Activated CD8-positive, alpha-beta memory T cell treated with anti-CD3 and anti-CD28 coated beads for 1 hour (primary cell): ENCODE results near the gene ODF2.
"Not testable (repeated sequence)": the region's sequence is repeated elsewhere in the genome, so short reads cannot be mapped to it uniquely, and the experiment has no call there.

Experiments
- DNase-seq, 2 donors: peaks; one replicate each; pipeline ENCODE4 v3.0.0-alpha.2; 2020; ENCODE audit warnings: low read depth in 1 of 2; ENCODE audit errors: extremely low read depth in 1 of 2

ODF2 gene

GRCh38 chr9:128482186-128482585, 26.4 kb downstream of the ODF2 start:
- DNase-seq = no peak

- no peak for DNase-seq
Measured at GRCh38 chr9:128484686-128485413, 29.0 kb downstream of the ODF2 start.

DNA sequence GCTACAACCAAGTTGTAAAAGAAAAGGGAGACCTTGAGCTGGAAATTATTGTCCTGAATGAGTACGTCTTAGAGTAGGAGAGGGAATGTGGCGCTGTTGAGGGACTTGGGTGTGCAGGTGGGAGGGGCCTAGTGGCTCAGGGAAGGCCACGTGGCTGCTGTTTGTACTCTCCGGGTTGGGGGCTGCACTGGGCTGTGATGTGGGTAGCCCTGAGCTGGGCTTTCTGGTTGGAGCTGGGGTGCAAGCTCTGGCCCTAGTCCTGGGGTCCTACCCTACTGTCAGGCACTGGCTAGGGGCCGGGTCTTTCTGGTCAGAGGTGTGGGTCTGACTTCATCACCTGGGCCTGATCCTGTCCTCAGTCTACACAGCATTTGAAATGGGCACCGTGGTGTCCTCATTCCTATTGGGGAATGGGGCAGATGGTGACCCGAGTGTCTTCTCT, 29.6 kb downstream of the ODF2 start:
- DNase-seq = no peak

- DNase-seq = no peak
Measured at GRCh38 chr9:128486201-128486600, 30.4 kb downstream of the ODF2 start.

DNA sequence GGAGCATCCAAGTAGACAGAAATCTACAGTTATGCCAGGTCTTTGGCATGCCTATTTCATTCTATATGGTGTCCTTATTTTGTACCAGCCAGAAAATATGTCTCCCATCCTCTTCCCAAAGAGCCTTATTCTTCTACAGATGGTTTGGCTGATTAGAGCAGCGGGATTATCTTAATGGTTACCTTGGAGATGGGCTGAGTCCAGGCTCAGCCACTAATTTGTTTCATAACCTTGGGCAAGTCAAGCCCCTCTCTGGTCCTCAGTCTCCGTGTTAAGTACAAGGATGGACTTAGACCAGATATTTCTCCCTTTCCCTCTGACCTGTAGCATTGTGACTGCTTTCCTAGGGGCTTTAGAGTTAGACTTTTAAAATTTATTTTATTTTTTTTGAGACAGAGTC, 37.6 kb downstream of the ODF2 start:
- no peak for DNase-seq

GRCh38 chr9:128494108-128494745, 38.4 kb downstream of the ODF2 start:
- no peak for DNase-seq

DNA sequence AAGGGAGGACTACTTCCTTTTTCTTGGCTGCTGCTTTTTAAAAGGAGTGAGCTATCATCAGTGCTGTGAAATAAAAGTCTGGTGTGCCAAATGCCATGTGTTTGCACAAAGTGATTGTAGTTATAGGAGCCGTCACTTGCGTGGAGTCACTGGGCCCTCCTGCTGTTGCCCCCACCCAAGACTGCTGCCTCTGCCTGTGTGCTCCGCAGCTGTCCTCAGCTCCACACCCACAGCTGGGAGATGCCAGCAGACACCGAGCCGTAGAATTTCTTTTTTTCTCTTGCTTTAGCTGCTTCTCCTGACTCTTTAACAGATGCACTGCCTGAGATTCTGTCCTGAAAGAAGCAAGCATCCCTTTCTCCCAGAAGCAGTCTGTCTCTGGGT, 38.9 kb downstream of the ODF2 start:
- DNase-seq = no peak

GRCh38 chr9:128495296-128495695, 39.5 kb downstream of the ODF2 start:
- no peak for DNase-seq

GRCh38 chr9:128495804-128496417, 40.1 kb downstream of the ODF2 start:
- no peak for DNase-seq

DNA sequence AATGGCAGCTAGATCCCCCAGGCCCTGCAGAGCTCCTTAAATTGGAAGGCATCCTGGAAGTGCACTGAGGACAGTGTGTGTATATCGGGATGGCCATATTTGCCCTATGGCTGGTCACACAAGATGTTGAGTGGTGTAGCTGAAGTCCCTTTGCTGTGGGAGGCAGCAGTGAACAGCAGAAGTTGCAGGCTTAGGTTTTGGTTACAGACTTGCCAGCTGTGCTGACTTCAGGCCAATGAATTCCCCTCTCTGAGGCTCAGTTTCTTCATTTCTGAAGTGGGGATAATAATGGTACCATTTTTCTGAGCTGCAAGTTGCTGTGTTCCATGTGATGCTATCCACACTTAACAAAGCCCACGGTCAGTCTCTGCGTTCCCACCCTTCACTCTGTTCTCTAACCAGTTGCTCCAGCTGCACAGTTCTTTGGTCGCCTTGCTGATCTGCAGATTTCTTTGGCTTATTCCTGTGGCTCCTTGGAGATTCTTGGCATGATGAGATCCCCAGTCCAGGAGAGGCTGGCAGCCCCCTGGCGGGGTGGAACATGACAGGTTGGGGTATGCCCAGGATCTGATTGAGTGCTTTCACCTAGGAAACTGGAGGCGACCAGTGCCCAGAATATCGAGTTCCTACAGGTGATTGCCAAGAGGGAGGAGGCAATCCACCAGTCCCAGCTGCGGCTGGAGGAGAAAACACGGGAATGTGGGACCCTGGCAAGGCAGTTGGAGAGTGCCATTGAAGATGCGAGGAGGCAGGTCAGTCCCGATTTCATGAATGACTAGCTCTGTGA, 42.2 kb downstream of the ODF2 start:
- no peak for DNase-seq

- DNase-seq = no peak
Measured at GRCh38 chr9:128498911-128499310, 43.1 kb downstream of the ODF2 start.

- no peak for DNase-seq
Measured at GRCh38 chr9:128499920-128500319, 44.1 kb downstream of the ODF2 start.

DNA sequence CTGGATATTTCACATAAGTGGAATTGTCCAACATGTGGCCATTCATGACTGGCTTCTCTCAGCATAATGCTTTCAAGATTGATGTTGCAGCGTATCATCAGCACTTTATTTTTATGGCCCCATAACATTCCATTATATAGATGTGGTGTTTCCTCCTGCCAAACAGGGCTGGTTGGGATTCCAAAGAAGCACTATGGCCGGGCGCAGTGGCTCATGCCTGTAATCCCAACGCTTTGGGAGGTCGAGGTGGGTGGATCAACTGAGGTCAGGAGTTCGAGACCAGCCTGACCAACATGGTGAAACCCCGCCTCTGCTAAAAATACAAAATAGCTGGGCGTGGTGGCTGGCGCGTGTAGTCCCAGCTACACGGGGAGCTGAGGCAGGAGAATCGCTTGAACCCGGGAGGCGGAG, 47.6 kb downstream of the ODF2 start:
- DNase-seq = not testable (repeated sequence)

DNA sequence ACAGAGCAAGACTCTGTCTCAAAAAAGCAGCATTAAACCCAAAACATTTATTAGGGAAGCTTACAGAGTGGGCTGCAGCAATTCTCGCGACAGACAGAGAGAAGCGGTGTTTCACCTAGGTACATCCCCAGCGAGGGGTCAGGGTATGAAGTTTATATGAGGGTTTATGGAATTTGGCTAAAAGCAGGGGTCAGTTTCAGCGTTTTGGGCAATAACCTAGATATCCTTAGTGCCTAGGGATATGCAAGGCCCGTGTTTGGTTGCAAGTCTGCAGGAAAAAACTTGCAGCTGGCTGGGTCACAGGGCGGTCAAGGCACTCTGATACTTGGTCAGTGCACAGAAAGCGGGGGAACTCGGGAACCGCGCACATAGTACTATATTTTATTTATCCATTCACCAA, 48.1 kb downstream of the ODF2 start:
- DNase-seq = no peak

DNA sequence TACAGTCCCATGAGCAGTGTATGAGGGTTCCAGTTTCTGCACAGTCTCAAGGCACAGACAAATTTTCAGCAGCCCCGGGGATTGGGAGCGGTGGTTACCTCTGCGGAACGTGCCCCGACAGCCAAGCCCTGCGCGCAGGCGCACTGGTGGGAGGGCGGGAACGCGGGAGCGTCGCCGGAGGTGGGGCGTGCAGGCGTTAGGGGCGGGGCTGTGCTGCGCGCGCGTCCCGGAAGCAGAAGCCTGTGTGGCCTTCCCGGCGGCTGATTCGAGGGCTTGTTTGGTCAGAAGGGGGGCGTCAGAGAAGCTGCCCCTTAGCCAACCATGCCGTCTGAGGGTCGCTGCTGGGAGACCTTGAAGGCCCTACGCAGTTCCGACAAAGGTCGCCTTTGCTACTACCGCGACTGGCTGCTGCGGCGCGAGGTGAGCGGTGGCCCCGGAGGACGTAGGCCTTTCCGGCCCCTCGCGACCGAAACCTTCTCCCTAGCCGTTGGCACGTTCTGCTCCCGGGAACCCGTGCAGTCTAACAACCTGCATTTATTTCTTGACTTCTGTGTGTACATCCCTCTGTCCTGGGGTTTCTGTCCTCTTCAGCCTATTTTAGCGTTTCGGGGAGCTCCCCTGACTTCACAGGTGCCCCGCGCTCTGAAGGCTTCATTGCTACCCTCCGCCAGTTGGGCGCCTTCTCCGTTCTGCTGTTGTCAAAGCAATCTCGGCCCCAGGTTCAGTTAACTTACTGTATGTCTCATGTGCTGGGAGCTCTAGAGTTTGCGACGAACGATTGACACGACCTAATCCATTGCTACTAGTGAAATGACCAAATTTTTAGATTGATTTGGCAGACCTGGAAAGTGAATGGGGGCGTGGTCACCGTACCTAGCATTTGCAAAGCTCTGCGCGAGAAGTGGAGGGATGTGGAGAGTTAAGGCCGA, 48.9 kb downstream of the ODF2 start, which contains the start of gene GLE1:
Gene GLE1, plus strand, starts transcription at position 235 of the 929 bp plus-strand sequence. Its CDS starts 87 bp downstream, at position 322.
- peak; percentile 86 to 98 for DNase-seq

GRCh38 chr9:128505414-128505765, 49.6 kb downstream of the ODF2 start:
- DNase-seq = no peak

DNA sequence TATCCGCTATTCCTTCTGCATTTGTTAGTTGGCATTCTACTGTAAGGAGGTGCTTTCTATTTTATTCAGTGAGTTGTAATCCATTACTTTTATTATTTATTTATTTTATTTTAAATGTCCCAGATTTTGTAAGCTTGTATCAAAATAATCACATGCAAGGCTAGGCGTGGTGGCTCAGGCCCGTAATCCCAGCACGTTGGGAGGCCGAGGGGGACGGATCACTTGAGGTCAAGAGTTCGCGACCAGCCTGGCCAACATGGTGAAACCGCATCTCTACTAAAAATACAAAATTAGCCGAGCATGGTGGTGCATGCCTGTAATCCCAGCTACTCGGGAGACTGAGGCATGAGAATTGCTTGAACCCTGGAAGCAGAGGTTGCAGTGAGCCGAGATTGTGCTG, 50.1 kb downstream of the ODF2 start:
- not testable (repeated sequence) for DNase-seq

- no peak for DNase-seq
Measured at GRCh38 chr9:128512820-128513219, 57.0 kb downstream of the ODF2 start.

- no peak for DNase-seq
Measured at GRCh38 chr9:128521956-128522355, 66.2 kb downstream of the ODF2 start.

DNA sequence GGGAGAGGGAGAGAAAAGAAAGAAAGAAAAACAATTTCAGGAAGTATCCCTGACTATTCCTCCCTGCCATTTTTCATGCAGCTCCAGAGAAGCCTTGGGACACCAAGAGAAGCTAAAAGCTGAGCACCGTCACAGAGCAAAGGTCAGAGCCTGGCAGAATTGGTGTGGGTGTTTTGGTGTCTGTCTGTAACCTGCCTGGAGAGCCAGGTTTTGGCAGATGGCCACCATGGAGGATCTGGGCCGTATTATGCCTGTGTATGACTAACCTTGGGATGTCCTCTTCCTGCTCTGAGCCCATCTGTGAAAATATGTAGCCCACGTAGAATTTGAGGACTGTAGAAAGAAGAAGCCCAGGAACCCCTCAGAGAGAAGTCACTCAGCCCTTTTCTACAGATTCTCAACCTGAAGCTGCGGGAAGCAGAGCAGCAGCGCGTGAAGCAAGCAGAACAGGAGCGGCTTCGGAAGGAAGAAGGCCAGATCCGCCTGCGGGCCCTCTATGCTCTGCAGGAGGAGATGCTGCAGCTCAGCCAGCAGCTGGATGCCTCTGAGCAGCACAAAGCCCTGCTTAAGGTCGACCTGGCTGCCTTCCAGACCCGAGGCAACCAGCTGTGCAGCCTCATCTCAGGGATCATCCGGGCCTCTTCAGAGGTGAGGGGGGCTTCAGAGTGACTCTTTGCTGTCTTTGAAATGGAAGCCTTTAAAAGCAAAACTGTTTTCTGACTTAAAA, 67.6 kb downstream of the ODF2 start:
- DNase-seq = no peak
